ENCODE results near the gene FGF10. TPM values are rescaled to one million over a fixed set of nuclear protein-coding genes. Genes with fewer than 3 reads are reported as not detected.

The FGF10 gene
- total RNA-seq, 1 experiment from 2014 or later: not detected

DNA sequence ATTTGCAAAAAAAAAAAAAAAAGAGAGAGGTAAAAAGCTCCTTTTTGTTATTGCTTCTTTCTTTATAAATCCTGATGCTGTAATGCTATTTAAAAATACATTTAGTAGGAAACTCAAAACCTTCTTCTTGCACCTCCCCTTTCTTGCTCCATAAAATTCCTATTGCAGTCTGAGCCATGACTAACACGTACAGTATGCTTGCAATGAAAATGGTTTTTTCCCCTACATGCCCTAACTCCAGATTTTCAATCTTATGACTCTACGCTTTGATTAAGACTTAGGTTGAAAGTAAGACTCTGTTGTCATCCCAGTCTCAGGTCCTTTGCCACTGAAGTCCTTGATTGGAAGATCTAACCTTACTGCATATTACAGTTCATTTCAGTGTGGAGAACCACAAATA, 23.9 kb downstream of the FGF10 start:
- Histone ChIP-seq H3K9ac (ENCODE audit: low read length) (no peak overlapping the region), H2AFZ (ENCODE audit: low read length) (no peak overlapping the region), H3K36me3 (ENCODE audit: low read depth, low read length) (no peaks in the 10 kb centered on the region), H3K27me3 (ENCODE audit: low read length) (peaks cover 5% of the 10 kb centered on the region; the same call in 1 of the 2 replicates), H3K4me3 (ENCODE audit: low read length) (no peak overlapping the region), H3F3A (ENCODE audit: low read length, unreplicated experiment) (no peaks in the 10 kb centered on the region), H4K20me1 (ENCODE audit: low read length) (no peaks in the 10 kb centered on the region), H3K27ac (ENCODE audit: low read length) (no peak overlapping the region), H3K9me3 (ENCODE audit: low read length) (no peaks in the 10 kb centered on the region), H3K9me2 (replicated peaks; ENCODE audit: low read length) (no peaks in the 10 kb centered on the region), H3K4me2 (ENCODE audit: low read length) (no peak overlapping the region), H3K4me1 (ENCODE audit: insufficient read depth, low read length) (no peaks in the 10 kb centered on the region), H3K79me2 (ENCODE audit: low read length) (no peaks in the 10 kb centered on the region)
- ChIA-PET POLR2A (ENCODE audit: unreplicated experiment) (interaction anchor here (0.6 kb wide), 1 partner anchor 718 kb away, joined by 8 read pairs; no protein-coding TSS in a partner anchor), CTCF (interaction anchor here (0.6 kb wide), 1 partner anchor 9 kb away, joined by 3 read pairs; no protein-coding TSS in a partner anchor)
- no peak for ATAC-seq
- no TSS peak for BruUV-seq (replicated peaks)
- intact Hi-C loops (cut with micrococcal nuclease): no loop called here
- no peak for TF ChIP-seq EZH2phosphoT487 (IDR thresholded peaks at IDR 0.05; ENCODE audit: borderline replicate concordance, low read length)
- TF ChIP-seq EZH2 (IDR thresholded peaks at IDR 0.05; ENCODE audit: low read length, unreplicated experiment): no peak
- TF ChIP-seq, protein P1, sequence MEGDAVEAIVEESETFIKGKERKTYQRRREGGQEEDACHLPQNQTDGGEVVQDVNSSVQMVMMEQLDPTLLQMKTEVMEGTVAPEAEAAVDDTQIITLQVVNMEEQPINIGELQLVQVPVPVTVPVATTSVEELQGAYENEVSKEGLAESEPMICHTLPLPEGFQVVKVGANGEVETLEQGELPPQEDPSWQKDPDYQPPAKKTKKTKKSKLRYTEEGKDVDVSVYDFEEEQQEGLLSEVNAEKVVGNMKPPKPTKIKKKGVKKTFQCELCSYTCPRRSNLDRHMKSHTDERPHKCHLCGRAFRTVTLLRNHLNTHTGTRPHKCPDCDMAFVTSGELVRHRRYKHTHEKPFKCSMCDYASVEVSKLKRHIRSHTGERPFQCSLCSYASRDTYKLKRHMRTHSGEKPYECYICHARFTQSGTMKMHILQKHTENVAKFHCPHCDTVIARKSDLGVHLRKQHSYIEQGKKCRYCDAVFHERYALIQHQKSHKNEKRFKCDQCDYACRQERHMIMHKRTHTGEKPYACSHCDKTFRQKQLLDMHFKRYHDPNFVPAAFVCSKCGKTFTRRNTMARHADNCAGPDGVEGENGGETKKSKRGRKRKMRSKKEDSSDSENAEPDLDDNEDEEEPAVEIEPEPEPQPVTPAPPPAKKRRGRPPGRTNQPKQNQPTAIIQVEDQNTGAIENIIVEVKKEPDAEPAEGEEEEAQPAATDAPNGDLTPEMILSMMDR (conservative IDR thresholded peaks at IDR 0.05; ENCODE audit: low read depth, low read length): no peak
- no peak for DNase-seq

DNA sequence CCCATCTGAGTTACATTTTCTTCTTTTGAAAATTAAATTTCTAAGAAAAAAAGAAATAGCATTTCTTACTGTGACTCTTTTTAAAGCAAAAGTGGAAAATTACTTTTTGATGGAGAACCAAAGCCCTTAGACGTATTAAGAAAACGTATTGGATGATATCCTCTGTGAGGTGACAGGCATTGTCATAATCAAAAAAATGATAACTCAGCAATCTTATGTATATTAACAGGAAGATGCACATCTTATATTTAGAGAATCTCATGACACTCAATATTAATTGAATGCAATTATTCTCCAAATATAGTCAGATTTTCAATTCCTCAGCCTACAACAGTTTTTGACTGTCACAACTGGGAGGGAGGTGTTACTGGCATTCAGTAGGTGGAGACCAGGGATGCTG, 25.1 kb downstream of the FGF10 start:
- BruUV-seq (replicated peaks): no TSS peak
- Histone ChIP-seq H3K9me2 (replicated peaks; ENCODE audit: low read length) (no peaks in the 10 kb centered on the region), H3K9ac (ENCODE audit: low read length) (no peak overlapping the region), H3K4me3 (ENCODE audit: low read length) (no peak overlapping the region), H3K4me1 (ENCODE audit: insufficient read depth, low read length) (no peaks in the 10 kb centered on the region), H3K27ac (ENCODE audit: low read length) (no peak overlapping the region), H3K36me3 (ENCODE audit: low read depth, low read length) (no peaks in the 10 kb centered on the region), H4K20me1 (ENCODE audit: low read length) (no peaks in the 10 kb centered on the region), H3K27me3 (ENCODE audit: low read length) (no peaks in the 10 kb centered on the region; the same call in 1 of the 2 replicates), H3K4me2 (ENCODE audit: low read length) (no peak overlapping the region), H3K79me2 (ENCODE audit: low read length) (no peaks in the 10 kb centered on the region), H3K9me3 (ENCODE audit: low read length) (no peaks in the 10 kb centered on the region), H3F3A (ENCODE audit: low read length, unreplicated experiment) (no peaks in the 10 kb centered on the region), H2AFZ (ENCODE audit: low read length) (no peak overlapping the region)
- ATAC-seq (no peak), DNase-seq (no peak)
- CTCF ChIA-PET: no interaction called here
- no peak for TF ChIP-seq EZH2phosphoT487 (IDR thresholded peaks at IDR 0.05; ENCODE audit: borderline replicate concordance, low read length)
- no peak for TF ChIP-seq EZH2 (IDR thresholded peaks at IDR 0.05; ENCODE audit: low read length, unreplicated experiment)
- TF ChIP-seq, protein P1 (conservative IDR thresholded peaks at IDR 0.05; ENCODE audit: low read depth, low read length): no peak
- POLR2A ChIA-PET (ENCODE audit: unreplicated experiment): no interaction called here
- intact Hi-C loops (cut with micrococcal nuclease): no loop called here

DNA sequence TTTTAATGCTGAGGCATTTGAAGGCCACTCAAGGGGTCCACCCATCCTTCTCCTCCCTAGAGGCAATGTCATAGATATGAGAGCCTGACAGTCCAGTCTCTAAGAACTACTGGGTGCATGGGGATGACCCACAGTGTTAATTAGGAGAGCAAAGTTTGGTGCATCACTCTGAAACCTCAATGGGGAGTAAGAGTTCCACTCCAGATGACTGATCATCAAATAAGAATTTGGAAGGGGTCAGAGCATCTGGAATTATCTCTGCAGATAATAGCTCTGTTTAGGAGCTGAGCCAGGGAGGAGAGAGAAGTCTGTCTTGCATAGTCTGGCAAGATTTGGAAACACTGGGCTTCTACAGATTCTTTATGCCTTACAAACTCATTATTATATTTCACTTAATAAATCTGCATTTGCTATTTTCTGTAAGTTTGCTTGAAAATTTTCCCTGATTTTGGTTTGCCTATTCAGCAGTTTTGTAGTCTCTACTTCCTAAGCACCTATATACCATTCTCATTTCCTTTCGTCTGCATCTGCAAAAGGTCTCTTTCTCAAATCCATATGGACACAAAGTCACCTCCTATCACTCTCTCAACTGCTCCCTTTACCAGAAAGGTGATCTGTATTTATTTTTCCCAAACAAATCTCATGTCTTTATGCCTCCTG, 27.7 kb downstream of the FGF10 start:
- H3K4me3 ChIP-seq (ENCODE audit: low read length): no peak overlapping the region
- H3K36me3 ChIP-seq (ENCODE audit: low read depth, low read length): no peaks in the 10 kb centered on the region
- no peaks in the 10 kb centered on the region for H3K79me2 ChIP-seq (ENCODE audit: low read length)
- no peaks in the 10 kb centered on the region for H4K20me1 ChIP-seq (ENCODE audit: low read length)
- no peak overlapping the region for H2AFZ ChIP-seq (ENCODE audit: low read length)
- DNase-seq (no peak), ATAC-seq (no peak)
- CTCF ChIA-PET: no interaction called here
- intact Hi-C loops (cut with micrococcal nuclease): no loop called here
- BruUV-seq (replicated peaks): no TSS peak
- no peaks in the 10 kb centered on the region for H3K4me1 ChIP-seq (ENCODE audit: insufficient read depth, low read length)
- H3K9me3 ChIP-seq (ENCODE audit: low read length): no peaks in the 10 kb centered on the region
- no peaks in the 10 kb centered on the region for H3K9me2 ChIP-seq (replicated peaks; ENCODE audit: low read length)
- no peak overlapping the region for H3K4me2 ChIP-seq (ENCODE audit: low read length)
- TF ChIP-seq, protein P1 (conservative IDR thresholded peaks at IDR 0.05; ENCODE audit: low read depth, low read length): no peak
- POLR2A ChIA-PET (ENCODE audit: unreplicated experiment): no interaction called here
- no peaks in the 10 kb centered on the region for H3F3A ChIP-seq (ENCODE audit: low read length, unreplicated experiment)
- 0 out of 2 replicates have a peak, but pooled peaks cover 1% of the 10 kb centered on the region for H3K27me3 ChIP-seq (ENCODE audit: low read length)
- H3K9ac ChIP-seq (ENCODE audit: low read length): no peak overlapping the region
- no peak overlapping the region for H3K27ac ChIP-seq (ENCODE audit: low read length)

Measured in PC-3 (cell line).